Activated CD8-positive, alpha-beta memory T cell treated with anti-CD3 and anti-CD28 coated beads for 24 hours (primary cell): Measurements from ENCODE around the gene LZTS3.
"Not testable (repeated sequence)": the region's sequence is repeated elsewhere in the genome, so short reads cannot be mapped to it uniquely, and the experiment has no call there.

Source experiments
- DNase-seq: peaks from one replicate; pipeline ENCODE4 v3.0.0-alpha.2; 2020

The LZTS3 gene

DNA sequence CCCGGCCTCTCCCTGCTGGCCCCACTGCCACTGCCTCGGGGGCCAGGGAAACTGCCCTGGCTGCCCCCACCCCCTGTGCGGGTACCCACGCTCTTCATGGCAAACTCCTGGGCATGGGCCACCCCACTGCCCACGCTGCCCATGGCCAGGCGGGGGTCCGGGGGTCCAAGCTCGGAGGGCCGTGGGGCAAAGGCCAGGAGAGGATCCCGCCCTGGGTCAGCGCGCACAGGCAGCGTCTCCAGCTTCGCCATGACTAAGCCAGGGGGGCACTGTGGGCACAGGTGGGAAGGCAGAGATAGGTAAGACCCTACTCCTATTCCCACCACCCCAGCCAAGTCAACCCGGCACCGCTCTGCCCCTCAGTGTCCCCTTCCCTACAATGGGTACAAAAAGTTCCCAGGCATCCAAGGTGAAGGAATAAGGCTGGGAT lies 6.4 kb downstream of the LZTS3 start:
- DNase-seq: no peak

DNA sequence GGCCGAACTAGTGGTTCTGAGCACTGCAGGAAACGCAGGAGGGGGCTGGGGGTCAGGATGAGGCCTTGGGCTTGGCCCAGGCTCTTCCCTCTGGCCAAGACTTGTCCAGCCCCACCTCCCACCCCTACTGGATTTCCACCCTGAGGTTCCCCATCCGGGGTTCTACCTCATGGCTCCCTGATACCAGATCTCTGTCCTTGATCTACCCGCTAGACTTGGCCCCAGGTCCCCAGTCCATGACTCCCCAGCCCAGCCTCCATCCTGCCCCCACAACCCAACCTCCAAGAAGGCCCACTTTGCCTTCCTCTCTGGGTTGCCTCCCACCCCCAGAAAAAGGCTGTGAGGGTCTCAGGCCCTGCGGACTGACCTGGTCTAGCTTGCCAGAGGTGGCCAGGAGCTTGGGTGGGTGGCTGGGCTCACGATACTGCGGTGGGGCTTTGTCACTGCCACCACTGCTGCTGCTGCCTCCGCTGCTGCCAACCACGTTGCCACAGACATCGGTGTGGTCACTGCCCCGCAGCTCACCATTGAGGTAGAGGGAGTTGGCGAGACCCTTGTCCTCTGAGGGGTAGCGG lies 6.9 kb downstream of the LZTS3 start:
- DNase-seq: no peak

DNA sequence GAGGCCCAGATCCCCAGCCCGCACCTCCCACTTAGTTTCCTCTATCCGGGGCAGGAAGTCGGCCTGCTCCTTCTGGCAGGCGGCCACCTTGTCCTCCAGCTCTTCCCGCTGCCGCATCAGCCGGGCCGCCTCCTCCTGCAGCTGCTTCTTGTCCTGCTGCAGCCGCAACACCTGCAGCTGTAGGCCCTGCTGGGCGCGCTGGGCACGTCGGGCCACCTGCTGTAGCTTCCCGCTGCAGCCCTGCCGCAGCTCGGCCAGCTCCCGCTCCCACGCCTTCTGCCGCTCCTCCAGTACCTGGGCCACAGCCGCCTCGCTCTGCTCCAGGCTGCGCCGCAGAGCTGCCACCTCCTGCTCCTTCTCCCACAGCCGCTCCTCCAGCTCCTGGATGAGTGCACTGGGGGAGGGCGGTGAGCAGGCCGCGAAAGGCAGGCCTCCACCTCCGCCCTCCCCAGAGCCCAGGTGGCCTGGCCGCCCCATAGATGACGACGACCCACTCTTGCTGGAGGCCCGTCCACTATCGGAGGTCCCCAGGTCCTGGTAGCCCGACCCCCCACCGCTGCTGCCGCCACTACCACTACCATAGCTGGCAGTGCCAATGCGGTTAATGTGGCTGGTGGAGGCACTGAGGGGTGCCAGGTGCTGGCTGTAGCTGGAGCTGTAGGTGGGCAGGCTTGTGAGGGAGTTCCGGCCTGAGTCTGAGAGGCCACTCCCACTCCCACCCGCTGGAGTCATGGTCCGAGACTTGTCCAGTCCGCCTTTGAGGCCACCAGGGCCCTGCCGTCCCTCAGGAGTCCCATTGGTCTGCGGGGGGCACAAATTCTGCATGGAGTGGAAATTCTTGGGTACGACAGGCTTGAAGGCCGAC lies 7.6 kb downstream of the LZTS3 start:
- DNase-seq: no peak

DNA sequence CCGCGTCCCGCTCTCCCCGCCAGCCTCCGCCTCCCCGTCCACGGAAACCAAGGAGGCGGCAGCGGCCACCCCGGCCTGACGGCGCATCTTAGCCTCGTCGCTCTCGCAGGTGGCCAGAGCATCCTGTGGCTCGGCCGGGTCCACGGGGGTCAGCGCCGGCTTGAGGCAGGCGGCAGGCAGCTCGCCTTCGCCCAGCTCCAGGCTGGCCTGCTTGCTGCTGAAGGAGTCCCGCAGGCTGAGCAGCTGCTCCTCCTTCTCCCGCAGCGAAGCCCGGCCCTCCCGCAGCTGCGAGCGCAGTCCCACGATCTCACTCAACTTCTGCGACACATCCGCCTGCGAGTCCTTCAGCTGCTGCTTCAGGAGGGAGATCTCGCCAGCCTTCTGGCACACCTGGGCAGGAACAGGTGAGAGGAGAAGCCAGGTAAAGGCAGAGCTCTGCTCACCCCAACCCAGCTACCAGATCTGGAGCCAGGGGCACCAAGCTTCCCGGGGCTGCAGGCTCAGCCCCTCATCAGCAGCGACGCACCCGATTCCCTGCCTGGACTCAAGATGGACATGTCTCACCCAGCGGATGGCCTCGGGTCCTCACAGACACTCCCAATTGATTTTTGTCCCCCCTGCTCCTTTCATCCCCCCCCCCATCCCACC lies 8.5 kb downstream of the LZTS3 start:
- DNase-seq: no peak

DNA sequence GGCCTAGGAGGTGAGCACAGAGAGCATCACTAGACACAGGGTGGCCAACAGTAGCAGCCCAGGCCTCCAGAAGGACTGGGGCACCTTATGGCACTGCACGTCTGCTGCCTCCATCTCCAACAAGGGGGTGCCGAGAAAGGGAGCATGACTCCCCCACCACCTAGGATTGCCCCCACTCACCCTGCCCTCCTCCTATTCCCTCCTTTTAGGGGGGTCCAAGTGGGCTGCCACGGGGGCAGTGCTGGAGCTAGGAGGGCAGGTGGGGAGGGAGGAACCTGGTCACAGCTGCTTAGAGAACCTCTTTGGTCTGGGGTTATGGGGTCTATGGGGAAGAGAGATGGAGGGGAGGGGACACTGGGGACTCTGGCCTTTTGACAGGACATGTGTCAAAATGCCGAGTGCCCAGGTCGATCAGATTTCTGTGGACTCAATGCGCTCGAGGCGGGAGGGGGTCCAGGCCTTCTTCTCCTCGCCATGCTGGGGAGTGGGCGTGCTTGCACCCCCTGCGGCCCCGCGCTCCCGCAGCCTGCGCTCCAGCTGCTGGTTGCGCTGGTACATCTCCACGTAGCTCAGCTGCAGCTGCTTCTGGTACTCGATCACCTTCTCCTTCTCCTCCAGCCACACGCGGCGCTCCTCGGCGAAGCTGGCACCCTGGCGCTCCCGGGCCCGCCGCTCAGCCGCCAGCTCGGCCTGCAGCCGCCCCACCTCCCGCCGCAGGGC lies 9.1 kb downstream of the LZTS3 start:
- DNase-seq: no peak

DNA sequence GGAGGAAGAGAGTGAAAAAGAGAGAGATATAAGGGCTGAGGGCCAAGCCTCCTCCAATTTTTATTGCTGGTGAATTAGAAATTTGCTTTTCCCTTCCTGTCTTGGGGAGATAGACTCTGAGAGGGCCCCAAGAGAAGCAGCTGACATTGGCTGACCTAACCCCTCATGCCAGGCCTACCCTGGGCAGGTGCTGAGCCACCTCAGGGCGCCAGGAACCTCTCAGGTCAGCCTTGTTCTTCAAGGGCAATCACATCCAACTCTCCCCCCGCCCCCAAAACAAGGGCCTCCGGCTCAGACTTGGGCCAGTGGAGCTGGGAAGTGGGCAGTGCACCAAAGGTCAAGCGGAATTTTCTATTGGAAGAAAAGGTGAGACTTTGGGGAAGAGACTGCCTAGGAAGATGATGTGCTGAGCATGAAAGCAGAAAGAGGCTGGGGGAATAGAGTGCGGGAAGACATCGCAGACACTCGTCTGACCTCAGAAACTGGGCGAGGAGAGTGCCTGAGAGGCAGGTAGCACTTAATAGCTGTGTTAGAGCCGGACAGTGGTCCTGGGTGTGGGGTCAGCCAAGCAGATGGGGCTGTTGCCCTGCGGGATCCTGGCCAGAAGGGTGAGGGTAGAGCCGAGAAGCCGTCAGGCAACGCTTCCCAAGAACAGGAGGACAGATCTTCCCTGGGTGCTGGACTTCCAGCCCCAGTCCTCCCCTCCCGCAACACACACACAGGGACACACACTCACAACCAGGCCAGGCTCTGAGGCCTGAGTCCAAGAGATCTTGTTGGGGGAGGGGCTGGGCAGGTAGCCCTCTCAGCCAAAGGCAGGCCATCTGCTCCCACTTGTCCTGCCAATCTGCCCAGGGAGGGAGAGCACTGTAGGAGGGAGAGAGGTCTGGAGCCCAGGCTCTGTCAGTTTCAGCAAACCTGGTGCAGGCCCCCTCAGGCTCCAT lies 10.0 kb downstream of the LZTS3 start:
- DNase-seq: no peak

DNA sequence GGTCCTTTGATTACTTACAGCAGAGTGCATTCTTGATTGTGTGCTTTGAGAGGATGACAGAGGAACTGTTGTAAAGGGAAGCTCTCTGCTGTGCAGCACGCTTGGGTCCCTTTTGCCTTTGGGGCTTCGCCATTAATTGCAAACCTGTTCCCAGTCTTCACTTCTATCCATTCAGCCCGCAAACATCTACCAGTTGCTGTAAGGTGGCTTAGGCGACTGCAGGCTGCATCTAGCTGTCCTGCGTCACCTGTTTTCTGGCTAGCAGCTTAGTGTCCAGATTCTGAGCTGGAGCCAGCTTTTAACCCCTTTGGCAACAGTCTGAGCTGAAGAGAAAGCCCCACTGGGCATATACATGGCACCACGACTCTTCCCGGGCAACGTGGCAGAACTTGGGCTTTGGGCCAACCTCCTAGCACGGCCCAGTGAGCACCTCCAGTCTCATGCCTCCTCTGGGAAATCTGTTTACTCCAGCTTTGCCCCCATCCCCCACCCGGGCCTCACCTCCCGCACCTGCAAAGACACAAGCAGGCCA lies 11.2 kb downstream of the LZTS3 start:
- DNase-seq: no peak

DNA sequence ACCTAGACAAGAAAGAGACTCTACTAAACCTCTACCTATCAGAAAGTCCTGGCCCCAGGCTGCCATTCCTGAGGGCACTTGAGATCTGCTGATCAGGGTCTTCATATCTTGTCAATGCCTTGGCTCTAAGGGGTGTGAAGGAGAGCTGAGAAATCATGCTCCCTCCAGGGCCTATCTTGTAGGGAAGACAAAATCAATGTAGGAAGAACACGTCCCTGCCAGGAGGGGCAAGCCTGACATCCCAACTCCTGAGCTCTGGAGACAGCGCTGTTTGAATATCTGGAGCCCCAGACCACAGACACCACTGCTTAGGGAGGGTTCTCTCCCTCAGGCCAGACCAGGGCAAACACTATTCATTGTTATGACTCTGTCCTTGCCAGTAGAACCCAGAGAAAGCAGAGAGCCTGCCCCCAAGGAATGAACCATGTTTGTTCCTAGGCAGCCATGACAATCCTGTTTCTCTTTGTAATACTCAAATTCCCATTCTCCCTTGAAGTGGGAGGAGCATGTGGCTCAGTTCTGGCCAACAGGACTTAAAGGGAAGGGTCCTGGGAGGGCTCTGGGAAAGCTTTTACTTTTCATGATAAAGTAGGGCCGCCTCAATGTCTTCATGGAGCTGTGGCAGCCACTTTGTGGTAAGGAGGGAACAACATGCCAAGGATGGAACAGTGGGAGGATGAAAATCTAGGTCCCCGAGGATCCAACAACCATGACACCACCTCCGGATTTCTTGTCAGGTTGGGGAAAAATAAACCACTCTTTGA lies 11.9 kb downstream of the LZTS3 start:
- DNase-seq: no peak

DNA sequence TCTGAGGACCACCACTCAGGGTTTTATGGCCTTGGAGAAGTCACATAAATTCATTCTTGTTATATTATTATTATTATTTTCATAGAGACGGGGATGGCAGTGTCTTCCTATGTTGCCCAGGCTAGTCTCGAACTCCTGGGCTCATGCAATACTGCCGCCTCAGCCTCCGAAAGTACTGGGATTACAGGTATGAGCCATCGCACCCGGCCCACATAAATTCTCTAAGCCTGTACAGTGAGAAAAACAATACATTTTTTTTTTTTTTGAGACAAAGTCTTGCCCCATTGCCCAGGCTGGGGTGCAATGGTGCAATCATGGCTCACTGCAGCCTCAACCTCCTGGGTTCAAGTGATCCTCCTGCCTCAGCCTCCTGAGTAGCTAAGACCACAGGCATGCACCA lies 12.9 kb downstream of the LZTS3 start:
- no peak for DNase-seq

DNA sequence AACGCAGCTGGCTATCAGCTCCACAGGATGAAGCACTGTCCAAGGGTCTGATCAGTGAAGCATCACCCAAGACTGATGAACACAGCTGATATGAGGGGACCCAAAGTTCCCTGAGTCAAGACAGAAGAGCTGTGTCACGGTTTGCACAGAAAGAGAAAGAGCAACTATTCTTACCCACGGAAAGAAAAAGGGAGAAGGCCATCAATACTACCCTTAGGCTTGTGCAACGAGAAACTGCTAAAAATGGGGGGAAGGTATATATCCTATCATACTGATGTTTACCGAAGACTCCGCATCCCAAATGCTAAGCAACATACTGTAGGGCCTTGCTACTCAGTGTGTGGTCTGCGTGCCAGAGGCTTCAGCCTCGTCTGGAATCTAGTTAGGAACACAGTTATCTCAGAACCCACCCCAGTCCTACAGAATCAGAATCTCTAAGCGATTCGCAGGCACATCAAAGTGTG lies 14.3 kb downstream of the LZTS3 start:
- no peak for DNase-seq

DNA sequence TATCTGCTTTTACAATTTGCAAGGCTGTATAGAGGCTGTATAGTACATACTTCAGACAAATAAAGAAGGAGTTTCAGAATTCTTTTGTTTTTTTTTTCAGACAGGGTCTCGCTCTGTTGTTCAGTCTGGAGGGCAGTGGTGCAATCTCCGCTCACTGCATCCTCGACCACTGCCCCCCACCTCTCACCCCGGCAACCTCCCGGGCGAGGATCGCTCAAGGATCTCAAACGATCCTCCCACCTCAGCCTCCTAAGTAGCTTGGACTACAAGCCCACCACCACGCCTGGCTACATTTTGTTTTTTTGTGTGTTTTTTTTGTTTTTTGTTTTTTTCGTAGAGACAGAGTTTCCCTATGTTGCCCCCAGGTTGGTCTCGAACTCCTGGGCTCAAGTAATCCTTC lies 15.5 kb downstream of the LZTS3 start:
- no peak for DNase-seq

DNA sequence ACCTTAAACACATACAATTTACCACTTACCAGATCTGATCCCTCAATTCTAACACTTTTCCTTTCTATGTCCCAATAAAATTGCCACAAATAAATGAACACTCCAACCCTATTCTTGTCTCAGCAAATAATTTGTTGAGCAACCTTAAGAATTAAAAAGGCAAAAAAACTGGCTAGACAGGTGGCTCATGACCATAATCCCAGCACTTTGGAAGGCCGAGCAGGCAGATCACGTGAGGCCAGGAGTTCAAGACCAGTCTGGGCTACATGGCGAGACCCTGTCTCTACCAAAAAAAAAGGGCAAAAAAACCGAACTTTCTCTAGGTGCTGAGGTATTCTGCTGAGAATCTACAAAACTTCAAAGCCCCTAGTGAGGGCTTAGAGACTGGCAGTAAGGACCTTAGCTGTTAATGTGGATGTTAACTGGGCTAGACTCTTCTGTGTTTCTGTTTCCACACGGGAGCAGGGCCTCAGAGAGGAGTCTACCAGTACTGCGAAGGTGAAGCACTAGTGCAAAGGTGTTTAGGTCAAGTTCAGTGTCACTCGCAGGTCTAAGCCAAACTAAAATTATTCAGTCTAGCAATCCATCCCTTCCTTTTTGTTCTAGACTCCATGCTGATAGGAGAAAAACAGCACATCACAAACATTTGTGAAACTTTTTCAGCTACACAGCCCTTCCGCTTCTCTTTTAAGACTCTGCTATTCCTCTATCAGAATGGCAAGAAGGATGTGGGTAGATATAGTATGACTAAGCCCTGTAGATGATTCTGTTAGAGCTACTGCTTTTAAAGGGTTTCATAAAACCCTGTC lies 16.3 kb downstream of the LZTS3 start:
- no peak for DNase-seq

DNA sequence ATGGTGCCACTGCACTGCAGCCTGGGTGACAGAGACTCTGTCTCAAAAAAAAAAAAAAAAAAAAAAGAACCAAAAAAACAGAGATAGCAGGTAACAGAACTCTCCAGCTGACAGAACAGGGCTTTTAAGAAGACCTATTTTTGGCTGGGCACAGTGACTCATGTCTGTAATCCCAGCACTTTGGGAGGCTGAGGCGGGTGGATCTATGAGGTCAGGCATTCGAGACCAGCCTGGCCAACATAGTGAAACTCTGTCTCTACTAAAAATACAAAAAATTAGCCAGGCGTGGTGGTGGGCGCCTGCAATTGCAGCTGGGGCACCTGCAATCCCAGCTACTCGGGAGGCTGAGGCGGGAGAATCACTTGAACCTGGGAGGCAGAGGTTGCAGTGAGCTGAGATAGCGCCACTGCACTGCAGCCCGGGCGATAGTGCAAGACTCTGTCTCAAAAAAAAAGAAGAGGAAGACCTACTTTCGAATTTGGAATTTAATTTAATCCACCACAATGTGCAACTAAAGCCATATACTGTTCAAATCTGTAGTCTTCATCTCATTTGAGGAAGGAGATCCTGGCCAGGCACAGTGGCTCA lies 21.2 kb downstream of the LZTS3 start:
- DNase-seq: not testable (repeated sequence)

DNA sequence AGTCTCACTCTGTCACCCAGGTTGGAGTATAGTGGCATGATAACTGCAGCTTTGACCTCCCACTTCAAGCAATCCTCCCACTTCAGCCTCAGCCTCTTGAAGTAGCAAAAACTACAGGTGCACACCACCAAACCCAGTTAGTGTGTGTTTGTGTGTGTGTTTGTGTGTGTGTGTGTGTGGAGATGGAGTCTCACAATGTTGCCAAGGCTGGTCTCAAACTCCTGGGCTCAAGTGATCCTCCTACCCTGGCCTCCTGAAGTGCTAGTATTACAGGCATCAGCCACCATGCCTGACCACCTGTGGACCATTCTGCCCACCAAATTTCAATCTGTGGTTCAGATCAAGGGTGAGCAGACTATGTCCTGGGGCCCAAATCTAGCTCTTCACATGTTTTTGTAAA lies 22.4 kb downstream of the LZTS3 start:
- DNase-seq: no peak

DNA sequence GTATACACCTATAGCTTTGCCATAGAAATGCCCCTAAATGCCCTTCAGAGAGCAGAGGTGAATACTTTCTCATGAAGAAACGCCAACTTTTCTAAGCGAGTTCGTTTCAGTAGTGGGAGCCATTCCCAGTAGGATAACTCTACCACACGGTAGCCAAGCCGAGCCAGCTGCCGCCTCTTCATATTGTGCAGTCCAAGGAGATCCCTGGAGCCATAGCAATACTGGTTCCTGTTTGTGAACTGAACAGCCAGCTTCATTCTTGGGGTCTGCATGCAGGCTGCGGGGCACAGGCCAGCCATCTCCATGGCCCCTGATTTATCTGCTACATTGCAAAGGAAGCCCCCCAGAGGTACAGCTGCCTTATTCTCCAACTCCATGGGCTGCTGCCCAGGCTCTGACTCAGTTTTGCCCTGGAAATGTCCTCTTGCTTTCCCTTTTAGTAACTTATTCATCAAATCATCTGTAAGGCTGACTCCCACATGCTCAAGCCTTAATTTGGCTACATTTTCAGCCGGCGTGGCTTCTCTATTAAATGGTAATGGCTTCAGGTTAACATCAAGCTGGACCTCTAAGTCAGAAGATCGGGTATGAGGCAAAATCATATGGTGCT lies 26.5 kb downstream of the LZTS3 start:
- no peak for DNase-seq

DNA sequence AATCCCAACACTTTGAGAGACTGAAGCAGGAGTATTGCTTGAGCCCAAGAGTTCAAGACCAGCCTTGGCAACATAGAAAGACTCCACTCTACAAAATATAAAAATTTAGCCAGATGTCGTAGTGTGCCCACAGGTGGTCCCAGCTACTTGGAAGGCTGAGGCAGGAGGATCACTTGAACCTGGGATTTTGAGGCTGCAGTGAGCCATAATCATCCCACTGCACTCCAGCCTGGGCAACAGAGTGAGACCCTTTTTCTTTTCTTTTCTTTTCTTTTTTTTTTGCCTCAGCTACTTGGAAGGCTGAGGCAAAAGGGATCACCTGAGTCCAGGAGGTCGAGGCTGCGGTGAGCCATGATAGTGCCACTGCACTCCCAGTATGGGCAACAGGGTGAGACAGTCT lies 31.6 kb downstream of the LZTS3 start:
- no peak for DNase-seq

DNA sequence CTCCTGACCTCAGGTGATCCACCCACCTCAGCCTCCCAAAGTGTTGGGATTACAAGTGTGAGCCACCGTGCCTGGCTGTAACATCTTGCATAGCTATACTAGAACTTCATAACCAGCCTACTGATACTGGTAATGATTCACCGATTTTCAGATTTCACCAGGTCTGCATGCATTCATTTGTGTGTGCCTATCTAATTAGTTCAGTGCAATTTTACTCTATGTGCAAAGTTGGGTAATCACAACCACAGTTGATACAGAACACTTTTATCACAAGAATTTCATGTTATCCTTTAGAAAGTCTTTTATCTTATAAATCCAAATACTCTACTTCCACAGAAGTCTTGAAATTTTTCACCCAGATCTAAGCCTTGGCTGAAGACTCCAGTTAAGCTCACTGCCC lies 35.9 kb downstream of the LZTS3 start:
- DNase-seq: no peak

DNA sequence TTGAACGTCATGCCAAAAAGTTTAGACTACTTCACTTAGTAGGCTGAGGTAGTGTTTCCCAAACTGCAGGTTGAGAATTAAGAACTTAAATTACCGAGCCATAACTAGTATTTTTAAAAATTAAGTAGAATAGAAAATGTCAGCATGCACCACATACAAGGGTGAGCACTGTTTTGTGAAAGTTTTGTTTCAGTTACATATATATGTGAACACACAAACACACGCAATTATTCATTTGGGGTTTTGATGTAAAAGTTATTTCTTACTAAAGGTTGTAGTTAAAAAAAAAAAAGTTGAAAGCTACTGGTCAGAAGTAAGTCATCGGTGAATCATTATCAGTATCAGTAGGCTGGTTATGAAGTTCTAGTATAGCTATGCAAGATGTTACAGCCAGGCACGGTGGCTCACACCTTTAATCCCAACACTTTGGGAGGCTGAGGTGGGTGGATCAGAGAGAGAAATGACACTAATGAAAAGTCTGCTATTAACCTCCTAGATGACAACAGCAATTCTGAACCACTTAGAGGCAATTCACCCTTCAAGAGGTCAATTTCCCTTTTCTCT lies 37.8 kb downstream of the LZTS3 start:
- DNase-seq: no peak

DNA sequence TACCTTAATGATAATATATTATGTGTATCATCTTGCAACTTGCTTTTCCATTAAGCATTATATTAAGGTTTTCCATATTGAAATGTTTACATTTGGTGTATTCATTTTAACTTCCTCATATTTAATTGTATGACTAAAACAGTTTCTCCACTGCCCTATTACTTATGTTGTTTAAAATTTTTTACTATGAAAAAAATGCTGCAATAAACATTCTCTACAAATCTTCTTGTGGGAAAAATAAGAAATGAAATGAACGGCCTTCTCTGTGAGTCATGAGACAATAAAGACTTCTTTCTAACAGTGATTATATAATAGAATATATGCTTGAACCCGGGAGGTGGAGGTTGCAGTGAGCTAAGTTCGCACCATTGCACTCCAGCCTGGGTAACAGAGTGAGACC lies 39.2 kb downstream of the LZTS3 start:
- no peak for DNase-seq
